NCI-H1930 (cell line): Measurements from ENCODE around the gene UVSSA.

Source experiments
- DNase-seq, 2 experiments: peaks; one replicate each; lab custom pipeline; 2025; lab: John Stamatoyannopoulos, UW

The UVSSA gene

GRCh38 chr4:1396806-1397455 lies 49.9 kb downstream of the UVSSA start:
- DNase-seq, result no peak

GRCh38 chr4:1398681-1399507 lies 51.9 kb downstream of the UVSSA start:
- no peak for DNase-seq

- DNase-seq, result no peak
Measured at GRCh38 chr4:1399508-1400190, 52.6 kb downstream of the UVSSA start.

- DNase-seq, result no peak
Measured at GRCh38 chr4:1400191-1400805, 53.3 kb downstream of the UVSSA start.

GRCh38 chr4:1400831-1401408 lies 53.9 kb downstream of the UVSSA start:
- DNase-seq, result no peak

GRCh38 chr4:1401409-1402020 lies 54.5 kb downstream of the UVSSA start:
- no peak for DNase-seq

GRCh38 chr4:1402021-1402515 lies 55.1 kb downstream of the UVSSA start:
- no peak for DNase-seq

- no peak for DNase-seq
Measured at GRCh38 chr4:1402516-1403091, 55.6 kb downstream of the UVSSA start.

GRCh38 chr4:1403177-1403583 lies 56.2 kb downstream of the UVSSA start:
- DNase-seq, result no peak

- no peak for DNase-seq
Measured at GRCh38 chr4:1403591-1404572, 56.9 kb downstream of the UVSSA start.

- DNase-seq, result no peak
Measured at GRCh38 chr4:1404573-1405253, 57.7 kb downstream of the UVSSA start.

GRCh38 chr4:1405254-1405635 lies 58.2 kb downstream of the UVSSA start:
- DNase-seq, result no peak

- DNase-seq, result no peak
Measured at GRCh38 chr4:1405636-1406393, 58.8 kb downstream of the UVSSA start.

GRCh38 chr4:1406394-1406980 lies 59.5 kb downstream of the UVSSA start, which contains the start of gene NKX1-1:
Gene NKX1-1 (minus strand): TSS chr4:1406442. CDS start chr4:1406442, 0 bp downstream.
- no peak for DNase-seq

- no peak for DNase-seq
Measured at GRCh38 chr4:1406981-1407656, 60.1 kb downstream of the UVSSA start.

GRCh38 chr4:1407657-1408333 lies 60.8 kb downstream of the UVSSA start:
- no peak for DNase-seq

- DNase-seq, result peak in 1 of 2 experiments; percentile 27
Measured at GRCh38 chr4:1408418-1408817, 61.4 kb downstream of the UVSSA start.
